Neural cell (in vitro differentiated cells): Measurements from ENCODE around the gene RASGRP1. TPM values are rescaled to one million over a fixed set of nuclear protein-coding genes. Genes with fewer than 3 reads are reported as not detected.

Experiments used
- H2AFZ ChIP-seq: fragments of 200-600, 300-800 bp; sonication (generic), shearing (Covaris generic); 2 replicates; pipeline ENCODE4 v1.6.0; 2014; ENCODE audit warnings: low read depth, mild to moderate bottlenecking, antibody characterized with exemption, low read length, moderate library complexity
- H3F3A ChIP-seq: fragments of 200-600 bp; shearing (Covaris generic); 2 replicates; pipeline ENCODE4 v1.6.1; 2016; ENCODE audit warnings: mild to moderate bottlenecking, moderate library complexity, mixed read lengths, antibody characterized with exemption, low read length; ENCODE audit not compliant: insufficient read depth, poor library complexity, severe bottlenecking
- H3K27ac ChIP-seq: fragments of 200-600, 300-800 bp; sonication (generic), shearing (Covaris generic); 2 replicates; pipeline ENCODE4 v1.5.1; 2014; ENCODE audit warnings: mild to moderate bottlenecking, low read length, moderate library complexity
- H3K27me3 ChIP-seq: fragments of 300-800, 200-600 bp; sonication (generic), shearing (Covaris generic); 2 replicates; pipeline ENCODE4 v1.6.0; 2014; ENCODE audit warnings: mild to moderate bottlenecking, low read depth, low read length, moderate library complexity; ENCODE audit not compliant: insufficient read depth
- H3K36me3 ChIP-seq: fragments of 300-800, 200-600 bp; sonication (generic), shearing (Covaris generic); 2 replicates; pipeline ENCODE4 v1.5.1; 2014; ENCODE audit warnings: mild to moderate bottlenecking, antibody characterized with exemption, low read length, moderate library complexity; ENCODE audit not compliant: insufficient read depth
- H3K4me2 ChIP-seq: fragments of 300-800, 200-600 bp; sonication (generic), shearing (Covaris generic); 2 replicates; pipeline ENCODE4 v1.6.0; 2014; ENCODE audit warnings: mild to moderate bottlenecking, low read length
- H3K4me3 ChIP-seq: fragments of 300-800, 200-600 bp; sonication (generic), shearing (Covaris generic); 2 replicates; pipeline ENCODE4 v1.5.1; 2014; ENCODE audit warnings: mild to moderate bottlenecking, low read length, moderate library complexity
- H3K79me2 ChIP-seq: fragments of 200-600 bp; shearing (Covaris generic); replicated peaks from 2 replicates; pipeline ENCODE4 v1.6.0; 2014; ENCODE audit warnings: mild to moderate bottlenecking, low read length, moderate library complexity; ENCODE audit not compliant: insufficient read depth
- H3K9ac ChIP-seq: fragments of 300-800, 200-600 bp; sonication (generic), shearing (Covaris generic); 2 replicates; pipeline ENCODE4 v1.6.1; 2016; ENCODE audit warnings: mild to moderate bottlenecking, low read length, mixed read lengths
- H3K9me2 ChIP-seq: fragments of 200-600 bp; shearing (Covaris generic); 2 replicates; pipeline ENCODE4 v1.6.1; 2016; ENCODE audit warnings: mild to moderate bottlenecking, low read length, mixed read lengths; ENCODE audit not compliant: insufficient read depth
- H3K9me3 ChIP-seq: fragments of 200-600, 300-800 bp; sonication (generic), shearing (Covaris generic); 2 replicates; pipeline ENCODE4 v1.6.1; 2016; ENCODE audit warnings: mild to moderate bottlenecking, mixed run types, low read length, moderate library complexity, mixed read lengths
- H4K20me1 ChIP-seq: fragments of 200-600 bp; shearing (Covaris generic); 2 replicates; pipeline ENCODE4 v1.6.1; 2016; ENCODE audit warnings: mild to moderate bottlenecking, mixed run types; ENCODE audit not compliant: insufficient read depth
- CTCF ChIP-seq: fragments of 450-650 bp; IDR thresholded peaks from 2 replicates; pipeline ENCODE4 v1.5.1; 2014; ENCODE audit warnings: antibody characterized with exemption, mild to moderate bottlenecking, moderate library complexity; ENCODE audit not compliant: poor library complexity, severe bottlenecking
- EP300 ChIP-seq: fragments of 450-650 bp; conservative IDR thresholded peaks from 2 replicates; pipeline ENCODE4 v1.6.1; 2014; ENCODE audit warnings: antibody characterized with exemption, mild to moderate bottlenecking, moderate library complexity; ENCODE audit not compliant: poor library complexity, severe bottlenecking
- EZH2 ChIP-seq: fragments of 200-600, 300-800 bp; shearing (Covaris generic), sonication (generic); IDR thresholded peaks from 2 replicates; pipeline ENCODE4 v1.6.1; 2014; ENCODE audit warnings: antibody characterized with exemption, low read length, borderline replicate concordance, mild to moderate bottlenecking; ENCODE audit not compliant: insufficient read depth, poor library complexity, severe bottlenecking
- MXI1 ChIP-seq: fragments of 450-650 bp; conservative IDR thresholded peaks from 2 replicates; pipeline ENCODE4 v1.6.1; 2014; ENCODE audit warnings: antibody characterized with exemption, mild to moderate bottlenecking; ENCODE audit not compliant: poor library complexity, severe bottlenecking
- POLR2AphosphoS5 ChIP-seq: IDR thresholded peaks from 2 replicates; pipeline ENCODE4 v1.6.1; 2012
- RAD21 ChIP-seq: fragments of 450-650 bp; conservative IDR thresholded peaks from 2 replicates; pipeline ENCODE4 v1.6.1; 2014; ENCODE audit warnings: antibody characterized with exemption, mild to moderate bottlenecking, moderate library complexity
- REST ChIP-seq: IDR thresholded peaks from 2 replicates; pipeline ENCODE4 v1.6.1; 2012; ENCODE audit warnings: borderline replicate concordance
- SMC3 ChIP-seq: fragments of 450-650 bp; conservative IDR thresholded peaks from 2 replicates; pipeline ENCODE4 v1.6.1; 2014; ENCODE audit warnings: antibody characterized with exemption, mild to moderate bottlenecking, moderate library complexity; ENCODE audit not compliant: poor library complexity
- TAF1 ChIP-seq: IDR thresholded peaks from 2 replicates; pipeline ENCODE4 v1.6.1; 2012; ENCODE audit warnings: low read depth
- polyA plus RNA-seq: library from polyadenylated mRNA; depleted of rRNA; stranded (reverse); fragments of >200 nt; gene quantifications from 2 replicates; pipeline ENCODE4 v1.2.3, GENCODE V29; 2014

RASGRP1 gene
- polyA plus RNA-seq, 1 donor from 2014 or later, result 3.1 TPM

- H3K79me2 ChIP-seq, result no peaks in the 10 kb centered on the region
- H3K9ac ChIP-seq, result no peak overlapping the region
- no peaks in the 10 kb centered on the region for H4K20me1 ChIP-seq
- no peak overlapping the region for H2AFZ ChIP-seq
- H3K4me3 ChIP-seq, result no peak overlapping the region
- peaks cover 5% of the 10 kb centered on the region for H3K36me3 ChIP-seq
- no peaks in the 10 kb centered on the region for H3F3A ChIP-seq
- TF ChIP-seq EP300, result no peak
- no peak for TF ChIP-seq POLR2AphosphoS5
- TF ChIP-seq EZH2, result no peak
- peak; percentile 92 for TF ChIP-seq SMC3
- peak; percentile 95 for TF ChIP-seq RAD21
- peak; percentile 92 for TF ChIP-seq CTCF
- no peaks in the 10 kb centered on the region for H3K27me3 ChIP-seq
- no peaks in the 10 kb centered on the region for H3K9me3 ChIP-seq
- no peak overlapping the region for H3K4me2 ChIP-seq
- no peak overlapping the region for H3K27ac ChIP-seq
- H3K9me2 ChIP-seq, result no peaks in the 10 kb centered on the region
Measured at GRCh38 chr15:38474155-38474757, 90.4 kb downstream of the RASGRP1 start.

GRCh38 chr15:38471974-38472373, 92.6 kb downstream of the RASGRP1 start:
- H3F3A ChIP-seq, result no peaks in the 10 kb centered on the region
- no peak overlapping the region for H3K27ac ChIP-seq
- no peak overlapping the region for H2AFZ ChIP-seq
- no peaks in the 10 kb centered on the region for H3K9me2 ChIP-seq
- peaks cover 5% of the 10 kb centered on the region for H3K36me3 ChIP-seq
- no peak overlapping the region for H3K4me3 ChIP-seq
- no peaks in the 10 kb centered on the region for H4K20me1 ChIP-seq
- no peak overlapping the region for H3K9ac ChIP-seq
- no peak overlapping the region for H3K4me2 ChIP-seq
- no peaks in the 10 kb centered on the region for H3K27me3 ChIP-seq
- TF ChIP-seq REST, result no peak
- no peak for TF ChIP-seq CTCF
- TF ChIP-seq EP300, result no peak
- TF ChIP-seq TAF1, result no peak
- TF ChIP-seq SMC3, result no peak
- TF ChIP-seq POLR2AphosphoS5, result no peak
- no peak for TF ChIP-seq EZH2
- TF ChIP-seq RAD21, result no peak
- no peak for TF ChIP-seq MXI1
- no peaks in the 10 kb centered on the region for H3K79me2 ChIP-seq
- H3K9me3 ChIP-seq, result no peaks in the 10 kb centered on the region
